Astrocyte (in vitro differentiated cells and primary cell): Measurements from ENCODE around the gene TCF19. TPM values are rescaled to one million over a fixed set of nuclear protein-coding genes. Genes with fewer than 3 reads are reported as not detected.

ENCODE experiments used
- DNase-seq: peaks from one replicate; pipeline ENCODE4 v3.0.0-alpha.2; 2010; ENCODE audit warnings: low read depth
- FAIRE-seq: peaks from 2 replicates; lab custom pipeline; 2011; peaks lifted over from hg19 to GRCh38; lab: Jason Lieb, UNC
- H2AFZ ChIP-seq: 2 replicates; pipeline ENCODE4 v1.6.0; 2012; ENCODE audit warnings: low read depth, low read length, inconsistent platforms
- H3K27ac ChIP-seq: 2 replicates; pipeline ENCODE4 v1.5.1; 2011; ENCODE audit warnings: low read depth, low read length, inconsistent platforms
- H3K27me3 ChIP-seq: 2 replicates; pipeline ENCODE4 v1.6.0; 2011; ENCODE audit warnings: low read length, inconsistent platforms; ENCODE audit not compliant: insufficient read depth
- H3K36me3 ChIP-seq: 2 replicates; pipeline ENCODE4 v1.5.1; 2011; ENCODE audit warnings: low read length, inconsistent platforms; ENCODE audit not compliant: insufficient read depth
- H3K4me1 ChIP-seq: 2 replicates; pipeline ENCODE4 v1.5.1; 2011; ENCODE audit warnings: low read length, inconsistent platforms; ENCODE audit not compliant: insufficient read depth
- H3K4me2 ChIP-seq: 2 replicates; pipeline ENCODE4 v1.6.0; 2012; ENCODE audit warnings: low read length, inconsistent platforms
- H3K4me3 ChIP-seq: 2 replicates; pipeline ENCODE4 v1.5.1; 2011; ENCODE audit warnings: low read depth, mild to moderate bottlenecking, low read length, inconsistent platforms; ENCODE audit not compliant: insufficient read depth
- H3K79me2 ChIP-seq: 2 replicates; pipeline ENCODE4 v1.6.0; 2012; ENCODE audit warnings: mild to moderate bottlenecking, low read length, inconsistent platforms; ENCODE audit not compliant: insufficient read depth
- H3K9ac ChIP-seq: 2 replicates; pipeline ENCODE4 v1.6.0; 2012; ENCODE audit warnings: mild to moderate bottlenecking, low read length, inconsistent platforms
- H3K9me3 ChIP-seq: 2 replicates; pipeline ENCODE4 v1.5.1; 2012; ENCODE audit warnings: low read depth, mild to moderate bottlenecking, low read length, inconsistent platforms; ENCODE audit not compliant: insufficient read depth
- H4K20me1 ChIP-seq: 2 replicates; pipeline ENCODE4 v1.6.0; 2012; ENCODE audit warnings: low read length, inconsistent platforms; ENCODE audit not compliant: insufficient read depth
- H3K27ac Mint-ChIP-seq: one replicate; pipeline ENCODE4 v1.8.0; 2021; ENCODE audit warnings: mild to moderate bottlenecking, mixed read lengths; ENCODE audit not compliant: unreplicated experiment
- H3K27me3 Mint-ChIP-seq: one replicate; pipeline ENCODE4 v1.8.0; 2021; ENCODE audit warnings: low read depth, mixed read lengths; ENCODE audit not compliant: unreplicated experiment
- H3K36me3 Mint-ChIP-seq: one replicate; pipeline ENCODE4 v1.8.0; 2021; ENCODE audit warnings: low read depth, mixed read lengths; ENCODE audit not compliant: unreplicated experiment
- H3K4me1 Mint-ChIP-seq: one replicate; pipeline ENCODE4 v1.8.0; 2021; ENCODE audit warnings: low read depth, mixed read lengths; ENCODE audit not compliant: unreplicated experiment
- H3K4me3 Mint-ChIP-seq: one replicate; pipeline ENCODE4 v1.8.0; 2021; ENCODE audit warnings: mild to moderate bottlenecking, moderate library complexity, mixed read lengths; ENCODE audit not compliant: unreplicated experiment
- H3K9me3 Mint-ChIP-seq: one replicate; pipeline ENCODE4 v1.8.0; 2021; ENCODE audit warnings: mild to moderate bottlenecking, mixed read lengths; ENCODE audit not compliant: unreplicated experiment
- CTCF ChIP-seq: IDR thresholded peaks from 2 replicates; pipeline ENCODE4 v1.5.1; 2011; ENCODE audit warnings: low read depth, mild to moderate bottlenecking, inconsistent platforms, low read length, moderate library complexity; ENCODE audit not compliant: insufficient read depth
- EZH2 ChIP-seq: IDR thresholded peaks from 2 replicates; pipeline ENCODE4 v1.6.1; 2012; ENCODE audit warnings: mild to moderate bottlenecking, low read length, inconsistent platforms; ENCODE audit not compliant: insufficient read depth
- total RNA-seq: library from RNA; stranded (reverse); gene quantifications from 2 replicates; pipeline ENCODE4 v1.2.1, GENCODE V29; 2021

The TCF19 gene
- total RNA-seq, 1 donor from 2014 or later, result 2.5 TPM

GRCh38 chr6:31152781-31153180, 5.6 kb upstream of the TCF19 start:
- H3K9ac ChIP-seq, result no peak overlapping the region
- peaks cover 4% of the 10 kb centered on the region for H3K79me2 ChIP-seq
- no peaks in the 10 kb centered on the region for H3K9me3 ChIP-seq
- H3K4me3 ChIP-seq, result no peak overlapping the region
- H3K36me3 Mint-ChIP-seq, result peaks cover 14% of the 10 kb centered on the region
- H3K27ac Mint-ChIP-seq, result no peak overlapping the region
- H3K27me3 ChIP-seq, result no peaks in the 10 kb centered on the region
- DNase-seq (no peak), FAIRE-seq (no peak)
- H4K20me1 ChIP-seq, result no peaks in the 10 kb centered on the region
- no peaks in the 10 kb centered on the region for H3K27me3 Mint-ChIP-seq
- H3K4me1 Mint-ChIP-seq, result no peaks in the 10 kb centered on the region
- TF ChIP-seq EZH2 (no peak), CTCF (no peak)
- no peaks in the 10 kb centered on the region for H3K9me3 Mint-ChIP-seq
- H2AFZ ChIP-seq, result no peak overlapping the region
- H3K36me3 ChIP-seq, result no peaks in the 10 kb centered on the region
- no peak overlapping the region for H3K27ac ChIP-seq
- H3K4me2 ChIP-seq, result no peak overlapping the region
- H3K4me1 ChIP-seq, result peaks cover 5% of the 10 kb centered on the region
- H3K4me3 Mint-ChIP-seq, result no peak overlapping the region

- Mint-ChIP-seq H3K36me3 (peaks cover 14% of the 10 kb centered on the region), H3K27ac (no peak overlapping the region), H3K4me1 (peaks cover 2% of the 10 kb centered on the region), H3K9me3 (no peaks in the 10 kb centered on the region), H3K27me3 (no peaks in the 10 kb centered on the region), H3K4me3 (no peak overlapping the region)
- Histone ChIP-seq H4K20me1 (no peaks in the 10 kb centered on the region), H3K36me3 (no peaks in the 10 kb centered on the region), H3K9me3 (no peaks in the 10 kb centered on the region), H3K9ac (no peak overlapping the region), H3K4me3 (no peak overlapping the region), H3K4me2 (no peak overlapping the region), H3K4me1 (peaks cover 8% of the 10 kb centered on the region), H3K79me2 (peaks cover 9% of the 10 kb centered on the region), H2AFZ (no peak overlapping the region), H3K27ac (no peak overlapping the region), H3K27me3 (no peaks in the 10 kb centered on the region)
- FAIRE-seq (no peak), DNase-seq (no peak)
- TF ChIP-seq CTCF (no peak), EZH2 (no peak)
Measured at GRCh38 chr6:31154436-31154835, 4.0 kb upstream of the TCF19 start.

GRCh38 chr6:31156641-31157040, 1.7 kb upstream of the TCF19 start:
- H3K27ac Mint-ChIP-seq, result no peak overlapping the region
- H4K20me1 ChIP-seq, result no peaks in the 10 kb centered on the region
- no peak overlapping the region for H3K9ac ChIP-seq
- peaks cover 2% of the 10 kb centered on the region for H3K4me1 Mint-ChIP-seq
- H3K36me3 Mint-ChIP-seq, result peaks cover 4% of the 10 kb centered on the region
- no peaks in the 10 kb centered on the region for H3K9me3 ChIP-seq
- FAIRE-seq (no peak), DNase-seq (no peak)
- TF ChIP-seq CTCF (no peak), EZH2 (no peak)
- H3K4me2 ChIP-seq, result no peak overlapping the region
- no peaks in the 10 kb centered on the region for H3K27me3 Mint-ChIP-seq
- H2AFZ ChIP-seq, result no peak overlapping the region
- no peaks in the 10 kb centered on the region for H3K27me3 ChIP-seq
- H3K4me1 ChIP-seq, result peaks cover 13% of the 10 kb centered on the region
- no peaks in the 10 kb centered on the region for H3K36me3 ChIP-seq
- no peaks in the 10 kb centered on the region for H3K9me3 Mint-ChIP-seq
- H3K79me2 ChIP-seq, result peaks cover 16% of the 10 kb centered on the region
- no peak overlapping the region for H3K4me3 ChIP-seq
- no peak overlapping the region for H3K4me3 Mint-ChIP-seq
- no peak overlapping the region for H3K27ac ChIP-seq
